Transverse colon (tissue), 4 donors: ENCODE measurements around the gene TOM1L2. TPM values are rescaled to one million over a fixed set of nuclear protein-coding genes. Genes with fewer than 3 reads are reported as not detected.

ENCODE experiments used
- DNase-seq: peaks from one replicate; pipeline ENCODE4 v3.0.0-alpha.2; 2019
- H3K27ac ChIP-seq, 4 donors: fragments of 200-600 bp; sonication (generic); 2 replicates each; pipeline ENCODE4 v1.5.1; 2016 to 2018; ENCODE audit warnings: inconsistent platforms in 4 of 4
- H3K27me3 ChIP-seq: fragments of 200-600 bp; sonication (generic); 2 replicates; pipeline ENCODE4 v1.5.1; 2017; ENCODE audit warnings: inconsistent platforms
- H3K36me3 ChIP-seq, 4 donors: fragments of 200-600 bp; sonication (generic); 2 replicates each; pipeline ENCODE4 v1.5.1; 2017 to 2019; ENCODE audit warnings: inconsistent platforms in 4 of 4
- H3K4me1 ChIP-seq, 4 donors: fragments of 200-600 bp; sonication (generic); 2 replicates each; pipeline ENCODE4 v1.5.1; 2017 to 2020; ENCODE audit warnings: inconsistent platforms in 4 of 4
- H3K4me3 ChIP-seq, 4 donors: fragments of 200-600 bp; sonication (generic); 1 replicate in 1 of 4; 2 replicates in 3 of 4; pipeline versions ENCODE4 v1.5.1 to v1.6.1; 2017 to 2019; ENCODE audit warnings: inconsistent platforms in 4 of 4
- H3K9me3 ChIP-seq, 2 donors: fragments of 200-600 bp; sonication (generic); 2 replicates each; pipeline ENCODE4 v1.5.1; 2017 to 2019; ENCODE audit warnings: inconsistent platforms in 2 of 2
- EP300 ChIP-seq: sonication (generic); formaldehyde crosslinking; IDR thresholded peaks from one replicate; pipeline ENCODE4 v1.6.1; 2017; ENCODE audit warnings: antibody characterized with exemption, low read depth
- POLR2A ChIP-seq: fragments of 450-650 bp; IDR thresholded peaks from one replicate; pipeline ENCODE4 v1.6.1; 2016; ENCODE audit warnings: antibody characterized with exemption, mild to moderate bottlenecking, moderate library complexity
- POLR2AphosphoS5 ChIP-seq, 3 donors: sonication (generic); formaldehyde crosslinking; IDR thresholded peaks; one replicate each; pipeline ENCODE4 v1.6.1; 2016; ENCODE audit warnings: antibody characterized with exemption in 3 of 3
- WGBS, 2 donors: methylation state at CpG; one replicate each; pipeline ENCODE4 v1.1.5; 2018; ENCODE audit warnings: low coverage in 1 of 2; 5-methylcytosine and 5-hydroxymethylcytosine counted together
- in situ Hi-C, 4 donors: fragments of 200-750 bp; cut with MboI; loops; one replicate each; pipeline versions ENCODE4 v1.15.0 to v1.15.1; 2017; ENCODE audit warnings: low sequenced_read_pairs in 3 of 4, low pct_ligation_motif_present in 1 of 4, low pct_unique_long_range_greater_than_20kb in 1 of 4
- intact Hi-C: fragments of 100-400 bp; cut with DNase I; formaldehyde crosslinking; loops from one replicate; pipeline ENCODE4 v1.15.1; 2023; ENCODE audit warnings: low total_unique reads
- total RNA-seq, 4 donors: library from RNA; depleted of rRNA; stranded (reverse); fragments of >200 nt; gene quantifications; one replicate each; pipeline ENCODE4 v1.1.0, GENCODE V29; 2016
- TF ChIP-seq, protein P1 (sequence below), 5 experiments: fragments of 200-600 bp in 3 of 5; fragments of 450-650 bp in 2 of 5; sonication (generic) in 3 of 5; IDR thresholded peaks; 1 replicate in 2 of 5; 2 replicates in 3 of 5; pipeline ENCODE4 v1.5.1; 2016 to 2017; ENCODE audit warnings: antibody characterized with exemption in 5 of 5, inconsistent platforms in 3 of 5, mild to moderate bottlenecking in 2 of 5, moderate library complexity in 1 of 5

Gene TOM1L2
- total RNA-seq, 4 donors from 2014 or later = 65.9 to 178 (median 97.7) TPM

DNA sequence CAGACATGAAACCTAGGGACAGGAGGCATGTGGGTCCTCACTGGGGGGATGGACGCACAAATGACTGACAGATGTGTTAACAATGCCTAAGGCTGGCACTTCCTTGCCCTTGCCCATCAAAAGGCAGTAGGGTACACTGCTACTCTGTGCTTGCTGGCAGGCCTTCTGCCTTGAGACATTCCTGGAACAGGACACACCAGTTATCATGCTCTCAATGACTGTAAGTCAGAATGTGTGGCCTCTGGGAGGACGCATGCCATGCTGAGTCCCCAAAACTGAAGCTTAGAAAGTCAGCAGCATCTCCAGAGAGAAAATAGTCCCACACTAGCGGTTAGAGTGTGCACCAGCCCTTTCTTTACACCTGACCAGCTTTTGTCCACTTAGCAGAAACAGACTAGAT is 119.3 kb downstream of the TOM1L2 start:
- H3K27me3 ChIP-seq = no peaks in the 10 kb centered on the region
- H3K4me3 ChIP-seq = no peak overlapping the region
- no peak overlapping the region for H3K27ac ChIP-seq
- intact Hi-C loops (no loop called here), in situ Hi-C loops (loop anchor here in 1 of 4 donors (25.0 kb wide), 1 partner anchor 166 kb away; the partner anchor contains the start of gene RAI1)
- H3K36me3 ChIP-seq = no peaks in the 10 kb centered on the region
- TF ChIP-seq POLR2AphosphoS5 (IDR thresholded peaks at IDR 0.05) (no peak), EP300 (no peak), POLR2A (no peak)
- TF ChIP-seq, protein P1, sequence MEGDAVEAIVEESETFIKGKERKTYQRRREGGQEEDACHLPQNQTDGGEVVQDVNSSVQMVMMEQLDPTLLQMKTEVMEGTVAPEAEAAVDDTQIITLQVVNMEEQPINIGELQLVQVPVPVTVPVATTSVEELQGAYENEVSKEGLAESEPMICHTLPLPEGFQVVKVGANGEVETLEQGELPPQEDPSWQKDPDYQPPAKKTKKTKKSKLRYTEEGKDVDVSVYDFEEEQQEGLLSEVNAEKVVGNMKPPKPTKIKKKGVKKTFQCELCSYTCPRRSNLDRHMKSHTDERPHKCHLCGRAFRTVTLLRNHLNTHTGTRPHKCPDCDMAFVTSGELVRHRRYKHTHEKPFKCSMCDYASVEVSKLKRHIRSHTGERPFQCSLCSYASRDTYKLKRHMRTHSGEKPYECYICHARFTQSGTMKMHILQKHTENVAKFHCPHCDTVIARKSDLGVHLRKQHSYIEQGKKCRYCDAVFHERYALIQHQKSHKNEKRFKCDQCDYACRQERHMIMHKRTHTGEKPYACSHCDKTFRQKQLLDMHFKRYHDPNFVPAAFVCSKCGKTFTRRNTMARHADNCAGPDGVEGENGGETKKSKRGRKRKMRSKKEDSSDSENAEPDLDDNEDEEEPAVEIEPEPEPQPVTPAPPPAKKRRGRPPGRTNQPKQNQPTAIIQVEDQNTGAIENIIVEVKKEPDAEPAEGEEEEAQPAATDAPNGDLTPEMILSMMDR (IDR thresholded peaks at IDR 0.05) = no peak
- peaks cover 16 to 47% (median 18%) of the 10 kb centered on the region in 4 donors for H3K4me1 ChIP-seq
- 87 to 100% methylated on average over 1 to 3 of the region's 3 CpGs for WGBS, 2 donors
- DNase-seq = no peak
- H3K9me3 ChIP-seq = no peaks in the 10 kb centered on the region

DNA sequence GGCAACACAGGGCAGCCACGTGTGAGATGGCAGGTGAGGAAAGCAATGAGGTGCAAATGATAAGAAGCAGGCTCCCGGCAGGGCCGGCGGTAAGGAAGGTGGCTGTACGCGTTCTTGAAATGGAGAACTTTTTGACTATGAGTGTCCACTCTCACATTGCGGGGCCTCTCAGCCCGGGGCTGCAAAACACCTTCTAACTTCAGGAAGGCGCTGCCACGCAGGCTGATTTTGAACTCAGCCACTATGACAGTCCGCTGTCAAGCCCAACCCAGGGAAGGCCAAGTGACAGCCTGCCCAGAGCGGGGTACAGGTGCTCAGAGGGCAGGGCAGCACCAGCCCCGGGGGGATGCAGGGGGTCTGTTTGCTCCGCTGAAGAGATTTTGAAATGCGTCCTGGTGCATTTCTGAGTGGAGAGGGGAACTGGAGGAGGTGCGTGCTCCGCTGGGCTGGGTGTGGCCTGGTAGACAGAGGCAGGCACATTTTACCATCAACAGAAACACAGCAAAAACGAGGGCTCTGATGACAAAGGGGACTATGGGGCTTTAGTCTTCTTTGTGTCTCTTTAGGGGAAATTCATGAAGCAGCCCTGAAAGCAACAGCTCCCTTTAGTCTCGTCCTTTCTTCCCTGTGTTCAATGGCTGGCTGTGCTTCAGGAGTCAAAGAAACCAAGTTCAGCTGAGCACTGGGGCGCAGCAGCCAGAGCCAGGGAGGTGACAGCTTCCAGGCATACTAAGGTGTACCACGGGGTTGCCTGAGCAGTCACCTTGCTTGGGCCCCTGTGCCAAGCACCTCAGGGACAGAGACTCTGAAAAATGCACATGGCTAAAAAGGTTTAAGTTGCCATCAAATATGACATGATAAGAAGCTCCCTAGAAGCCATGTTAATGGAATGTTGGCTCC is 120.8 kb downstream of the TOM1L2 start:
- 50 to 89% methylated on average over 1 to 20 of the region's 21 CpGs for WGBS, 2 donors
- Histone ChIP-seq H3K4me3 (no peak overlapping the region), H3K9me3 (no peaks in the 10 kb centered on the region), H3K4me1 (peaks cover 16 to 48% (median 18%) of the 10 kb centered on the region in 4 donors), H3K36me3 (no peaks in the 10 kb centered on the region), H3K27me3 (no peaks in the 10 kb centered on the region), H3K27ac (no peak overlapping the region)
- TF ChIP-seq, protein P1 (IDR thresholded peaks at IDR 0.05) = no peak
- no peak for TF ChIP-seq EP300
- TF ChIP-seq POLR2AphosphoS5 (IDR thresholded peaks at IDR 0.05) = no peak
- TF ChIP-seq POLR2A = no peak
- DNase-seq = no peak
- intact Hi-C loops = no loop called here
- in situ Hi-C loops = loop anchor here in 1 of 4 donors (25.0 kb wide), 1 partner anchor 164 kb away; the partner anchor contains the start of gene RAI1

DNA sequence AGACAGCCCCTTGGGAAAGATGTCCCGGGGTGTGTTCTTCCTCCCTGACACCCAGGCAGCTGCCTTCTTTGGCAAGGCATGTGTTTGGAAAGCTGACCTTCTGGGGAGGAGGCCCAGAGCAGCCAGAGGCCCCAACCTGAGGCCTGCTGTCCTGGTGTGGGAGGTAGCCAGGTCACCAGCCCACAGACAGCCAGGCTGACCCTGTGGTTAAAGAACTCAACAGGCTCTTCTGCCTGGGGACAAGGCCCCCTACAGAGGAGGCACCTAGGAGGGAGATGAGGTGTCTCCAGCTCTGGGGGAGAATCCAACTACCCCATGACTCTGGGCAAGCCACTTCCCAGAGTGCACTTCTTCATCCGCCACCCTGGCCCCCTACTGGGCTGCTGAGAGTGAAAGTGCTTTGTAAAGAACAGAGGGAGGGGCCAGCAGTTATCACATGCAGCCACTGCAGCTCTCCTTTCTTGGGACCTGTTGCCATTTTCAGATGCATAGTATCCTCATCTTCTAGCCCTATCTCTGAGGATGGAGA is 122.3 kb downstream of the TOM1L2 start:
- TF ChIP-seq, protein P1 (IDR thresholded peaks at IDR 0.05) = peak in 2 of 5 experiments; percentile 23 to 24
- TF ChIP-seq EP300 = no peak
- H3K4me1 ChIP-seq = peaks cover 16 to 42% (median 18%) of the 10 kb centered on the region in 4 donors
- no peaks in the 10 kb centered on the region for H3K27me3 ChIP-seq
- WGBS, 2 donors = 78% methylated on average over 2 of the region's 2 CpGs; no CpG with 5 or more reads in 1 of the 2 donors
- DNase-seq = peak; percentile 55
- no peaks in the 10 kb centered on the region for H3K9me3 ChIP-seq
- H3K4me3 ChIP-seq = no peak overlapping the region
- H3K27ac ChIP-seq = peak overlapping the region; percentile 65 to 82 (median 72)
- in situ Hi-C loops (loop anchor here in 1 of 4 donors (25.0 kb wide), 1 partner anchor 163 kb away; the partner anchor contains the start of gene RAI1), intact Hi-C loops (no loop called here)
- no peaks in the 10 kb centered on the region for H3K36me3 ChIP-seq

DNA sequence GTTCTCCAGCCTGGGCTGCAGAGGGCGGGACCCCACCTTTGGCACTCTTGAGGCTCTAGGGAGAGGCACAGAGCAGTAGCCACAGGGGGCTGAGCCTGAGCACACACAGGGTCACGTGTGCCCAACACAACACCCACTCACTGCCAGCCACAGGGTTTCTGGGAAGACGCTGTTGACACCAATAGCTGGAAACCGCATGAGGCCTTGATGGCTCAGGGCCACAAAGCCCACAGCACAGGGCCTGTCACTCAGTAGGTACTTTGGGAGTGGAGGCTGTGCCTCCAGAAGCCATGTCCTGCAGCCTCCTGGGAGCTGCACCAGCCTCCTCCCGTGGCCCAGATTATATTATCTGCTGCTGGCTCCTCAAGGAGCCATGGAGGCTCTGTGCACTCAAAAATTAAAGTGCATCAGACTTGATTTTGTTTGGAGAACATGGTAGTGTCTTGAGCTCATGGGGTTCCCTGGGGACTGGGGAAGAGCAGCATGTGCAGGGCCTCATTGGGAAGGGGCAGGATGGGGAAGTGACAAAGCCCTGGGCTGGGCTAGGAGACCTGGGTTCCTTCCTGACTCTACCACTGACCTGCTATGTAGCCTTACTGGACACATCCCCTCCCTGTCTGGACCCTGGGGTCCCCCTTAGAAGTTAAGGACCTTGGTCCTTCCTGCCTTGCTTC is 122.9 kb downstream of the TOM1L2 start:
- peak; percentile 67 for DNase-seq
- Histone ChIP-seq H3K4me1 (peaks cover 16 to 36% (median 18%) of the 10 kb centered on the region in 4 donors), H3K27ac (peak overlapping the region; percentile 65 to 82 (median 72)), H3K4me3 (no peak overlapping the region), H3K36me3 (no peaks in the 10 kb centered on the region), H3K27me3 (no peaks in the 10 kb centered on the region), H3K9me3 (no peaks in the 10 kb centered on the region)
- TF ChIP-seq POLR2A (no peak), POLR2AphosphoS5 (IDR thresholded peaks at IDR 0.05) (peak in 1 of 3 donors; percentile 25), EP300 (no peak)
- WGBS, 2 donors = 64% methylated on average over 5 of the region's 5 CpGs; no CpG with 5 or more reads in 1 of the 2 donors
- intact Hi-C loops (no loop called here), in situ Hi-C loops (no loop called here)
